ENCODE data around the gene SOX21. TPM values are rescaled to one million over a fixed set of nuclear protein-coding genes. Genes with fewer than 3 reads are reported as not detected.

The SOX21 gene
- total RNA-seq, 2 donors from 2014 or later = not detected

DNA sequence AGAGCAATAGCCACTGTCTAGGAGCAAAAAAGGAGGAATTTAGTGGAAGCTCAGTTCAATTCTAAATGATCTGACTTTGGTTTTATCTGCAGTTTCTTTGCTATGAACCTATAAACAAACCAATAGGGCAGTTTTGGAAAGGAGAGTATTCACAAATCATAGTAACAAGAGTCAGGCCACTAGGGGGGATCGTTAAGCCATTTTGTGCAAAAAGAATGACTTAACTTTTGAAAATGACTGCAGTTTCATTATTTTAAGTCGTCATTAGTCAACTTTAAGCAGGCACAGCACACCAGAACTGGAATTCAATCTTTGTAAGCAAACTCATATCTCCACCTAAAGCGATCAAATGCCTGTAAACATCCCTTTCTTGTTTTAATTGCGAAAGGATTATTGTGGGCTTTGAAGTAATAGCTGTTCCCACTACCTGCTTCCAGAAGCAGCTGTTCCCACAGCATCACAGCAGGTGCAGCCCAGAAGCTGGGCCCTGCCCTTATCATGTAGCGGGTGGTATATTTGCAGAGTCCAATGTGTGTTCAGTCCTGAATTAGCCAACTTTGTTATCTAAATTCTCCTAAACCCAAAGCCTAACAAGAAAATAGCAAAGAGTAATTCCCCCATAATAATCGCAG lies 51.5 kb downstream of the SOX21 start:
- peaks cover 49% of the 10 kb centered on the region for H3K27me3 Mint-ChIP-seq (ENCODE audit: low read depth)
- no peaks in the 10 kb centered on the region for H3K9me3 Mint-ChIP-seq
- no peaks in the 10 kb centered on the region for H3K36me3 Mint-ChIP-seq (ENCODE audit: insufficient read depth in 2 of 2)
- ATAC-seq (replicated peaks in 1 of 2) = peak in 1 of 2 donors; percentile 20
- peak; percentile 11 to 33 for DNase-seq
- no peak overlapping the region for H3K4me3 Mint-ChIP-seq
- peaks cover 43% of the 10 kb centered on the region for H3K4me1 Mint-ChIP-seq (ENCODE audit: low read depth)
- no peak overlapping the region for H3K27ac Mint-ChIP-seq

Other genes with a start within 250 kb of the SOX21 start
- 1 to 10 TPM in 1 of 2 donors, under 1 TPM in 1; 0.49 to 2.3 TPM for gene DCT, start 232.9 kb downstream of the SOX21 start, total RNA-seq
- 10 to 100 TPM; 20.7 to 21.1 TPM for gene TGDS, start 116.4 kb downstream of the SOX21 start, total RNA-seq
- 1 to 10 TPM; 7.6 to 7.9 TPM for gene GPR180, start 110.7 kb downstream of the SOX21 start, total RNA-seq